Right atrium auricular region (tissue), 2 donors: ENCODE data around the gene UBAP1L. TPM values are rescaled to one million over a fixed set of nuclear protein-coding genes. Genes with fewer than 3 reads are reported as not detected.

ENCODE experiments used
- DNase-seq: peaks from one replicate; pipeline ENCODE4 v3.0.0-alpha.2; 2019; ENCODE audit warnings: low spot score
- H3K27ac ChIP-seq, 2 donors: fragments of 200-600 bp; sonication (generic); 1 replicate in 1 of 2; 2 replicates in 1 of 2; pipeline ENCODE4 v1.5.1; 2016 to 2019
- H3K27me3 ChIP-seq, 2 donors: fragments of 200-600 bp; sonication (generic); one replicate each; pipeline versions ENCODE4 v1.5.1 to v1.6.0; 2017 to 2019
- H3K36me3 ChIP-seq: fragments of 200-600 bp; sonication (generic); one replicate; pipeline ENCODE4 v1.5.1; 2016
- H3K4me1 ChIP-seq, 2 donors: fragments of 200-600 bp; sonication (generic); one replicate each; pipeline versions ENCODE4 v1.5.1 to v1.6.0; 2017 to 2019
- H3K4me3 ChIP-seq, 2 donors: fragments of 200-600 bp; sonication (generic); 1 replicate in 1 of 2; 2 replicates in 1 of 2; pipeline ENCODE4 v1.5.1; 2017 to 2019; ENCODE audit warnings: mild to moderate bottlenecking in 1 of 2, moderate library complexity in 1 of 2
- H3K9me3 ChIP-seq, 2 donors: fragments of 200-600 bp; sonication (generic); one replicate each; pipeline ENCODE4 v1.5.1; 2019
- total RNA-seq, 2 donors: library from RNA; depleted of rRNA; stranded (reverse); fragments of >200 nt; gene quantifications; one replicate each; pipeline ENCODE4 v1.1.0, GENCODE V29; 2016
- TF ChIP-seq, protein P1 (sequence below), 2 donors: fragments of 200-600 bp; sonication (generic); IDR thresholded peaks; one replicate each; pipeline ENCODE4 v1.5.1; 2019; ENCODE audit warnings: antibody characterized with exemption in 2 of 2

The UBAP1L gene
- total RNA-seq, 2 donors from 2014 or later: 0.48 to 1.1 TPM

DNA sequence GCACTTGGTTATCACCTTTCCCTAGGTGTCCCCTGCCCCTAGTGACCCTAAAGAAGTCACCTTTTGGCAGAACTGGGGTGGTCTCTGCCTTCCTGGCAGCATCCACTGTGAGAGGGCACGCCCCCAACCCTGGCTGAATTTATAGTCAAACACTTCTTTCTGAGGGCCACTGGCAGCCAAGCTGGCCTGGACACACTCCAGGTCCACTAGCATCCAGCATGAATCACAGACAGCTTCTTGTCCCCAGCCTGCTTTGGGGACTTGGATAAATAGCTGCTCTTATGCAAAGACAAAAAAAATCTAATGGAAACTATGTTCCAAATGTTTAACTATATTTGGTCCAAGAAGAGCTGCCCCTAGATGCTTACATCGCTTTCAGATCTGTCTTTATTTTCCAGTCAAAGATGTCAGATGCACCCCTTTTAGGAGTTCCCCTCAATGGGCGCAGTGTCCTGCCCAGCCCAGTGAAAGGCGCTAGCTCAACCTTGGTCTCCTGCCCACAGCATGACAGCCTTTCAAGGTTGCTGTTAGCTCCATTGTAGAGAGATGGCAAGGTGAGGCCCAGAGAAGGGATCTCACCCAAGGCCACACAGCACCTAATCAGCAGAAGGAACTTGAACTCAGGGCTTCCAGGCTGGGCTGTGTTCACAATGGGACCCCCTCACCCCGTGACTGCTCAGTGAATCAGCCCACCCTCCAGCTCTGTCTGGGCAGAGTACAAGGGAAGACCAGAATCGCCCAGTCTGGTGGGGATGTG, 54.2 kb downstream of the UBAP1L start:
- peak; percentile 79 for DNase-seq
- peaks cover 60% of the 10 kb centered on the region for H3K36me3 ChIP-seq

DNA sequence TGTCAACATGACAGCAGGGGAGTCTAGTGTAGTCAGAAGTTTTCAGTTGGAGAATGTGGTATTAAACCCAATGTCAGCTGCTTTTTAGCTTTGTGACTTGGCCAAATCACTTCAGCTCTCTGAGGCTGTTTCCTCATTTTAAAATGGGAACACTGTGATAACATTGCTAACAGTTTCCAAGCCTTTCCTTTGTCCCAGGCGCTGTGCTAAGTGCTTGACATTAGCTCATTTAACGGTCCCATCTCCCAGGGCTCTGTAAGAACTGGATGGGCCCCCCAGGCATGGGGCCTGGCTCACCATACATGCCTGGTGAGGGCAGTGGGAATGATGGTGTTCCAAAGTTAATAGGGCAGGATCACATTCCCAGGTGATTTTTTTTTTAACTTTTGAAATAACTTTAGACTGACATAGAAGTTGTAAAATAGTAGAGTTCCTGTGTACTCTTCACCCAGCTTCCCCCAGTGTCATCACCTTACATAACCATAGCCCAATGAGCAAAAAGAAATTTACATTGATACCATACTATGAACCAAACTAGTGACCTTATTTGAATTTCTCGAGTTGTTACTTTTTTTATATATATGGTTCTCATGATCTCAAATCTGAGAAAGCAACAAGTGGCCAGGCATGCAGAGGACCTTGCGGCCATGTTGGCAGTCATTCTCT, 54.9 kb downstream of the UBAP1L start:
- Histone ChIP-seq H3K4me1 (peaks cover 4 to 73% of the 10 kb centered on the region in 2 donors), H3K36me3 (peaks cover 62% of the 10 kb centered on the region), H3K4me3 (no peak overlapping the region), H3K27me3 (no peaks in the 10 kb centered on the region), H3K9me3 (no peaks in the 10 kb centered on the region), H3K27ac (peak overlapping the region; percentile 75 to 98)
- DNase-seq: no peak
- TF ChIP-seq, protein P1, sequence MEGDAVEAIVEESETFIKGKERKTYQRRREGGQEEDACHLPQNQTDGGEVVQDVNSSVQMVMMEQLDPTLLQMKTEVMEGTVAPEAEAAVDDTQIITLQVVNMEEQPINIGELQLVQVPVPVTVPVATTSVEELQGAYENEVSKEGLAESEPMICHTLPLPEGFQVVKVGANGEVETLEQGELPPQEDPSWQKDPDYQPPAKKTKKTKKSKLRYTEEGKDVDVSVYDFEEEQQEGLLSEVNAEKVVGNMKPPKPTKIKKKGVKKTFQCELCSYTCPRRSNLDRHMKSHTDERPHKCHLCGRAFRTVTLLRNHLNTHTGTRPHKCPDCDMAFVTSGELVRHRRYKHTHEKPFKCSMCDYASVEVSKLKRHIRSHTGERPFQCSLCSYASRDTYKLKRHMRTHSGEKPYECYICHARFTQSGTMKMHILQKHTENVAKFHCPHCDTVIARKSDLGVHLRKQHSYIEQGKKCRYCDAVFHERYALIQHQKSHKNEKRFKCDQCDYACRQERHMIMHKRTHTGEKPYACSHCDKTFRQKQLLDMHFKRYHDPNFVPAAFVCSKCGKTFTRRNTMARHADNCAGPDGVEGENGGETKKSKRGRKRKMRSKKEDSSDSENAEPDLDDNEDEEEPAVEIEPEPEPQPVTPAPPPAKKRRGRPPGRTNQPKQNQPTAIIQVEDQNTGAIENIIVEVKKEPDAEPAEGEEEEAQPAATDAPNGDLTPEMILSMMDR (IDR thresholded peaks at IDR 0.05): no peak

More for the DNA sequence above, 54.2 kb downstream of the UBAP1L start:
- Histone ChIP-seq H3K4me3 (no peak overlapping the region), H3K4me1 (peaks cover 4 to 71% of the 10 kb centered on the region in 2 donors), H3K27me3 (no peaks in the 10 kb centered on the region), H3K9me3 (no peaks in the 10 kb centered on the region), H3K27ac (peak overlapping the region; percentile 75 to 98)
- TF ChIP-seq, protein P1 (IDR thresholded peaks at IDR 0.05): no peak

DNA sequence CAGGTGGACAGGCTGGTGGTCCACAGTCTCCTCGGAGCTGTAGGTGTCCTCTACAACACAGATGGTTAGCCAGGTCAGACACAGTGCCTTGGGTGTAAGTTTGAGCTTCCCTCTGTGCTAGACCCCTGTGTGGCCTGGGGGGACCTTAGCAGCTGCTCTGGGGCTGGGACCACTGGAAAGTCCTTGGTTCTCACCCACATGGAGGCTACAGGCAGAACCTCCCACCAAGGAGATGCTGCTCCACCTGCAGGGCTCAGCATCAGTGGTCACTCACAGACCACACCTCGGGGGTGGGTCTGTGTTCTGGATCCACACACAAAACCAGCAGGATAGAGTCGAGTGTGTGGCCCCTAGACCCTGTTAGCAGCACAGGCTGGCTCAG, 55.6 kb downstream of the UBAP1L start:
- Histone ChIP-seq H3K27me3 (no peaks in the 10 kb centered on the region), H3K36me3 (peaks cover 64% of the 10 kb centered on the region), H3K4me1 (peaks cover 4 to 74% of the 10 kb centered on the region in 2 donors), H3K9me3 (no peaks in the 10 kb centered on the region), H3K27ac (peak overlapping the region; percentile 75 to 98), H3K4me3 (no peak overlapping the region)
- TF ChIP-seq, protein P1 (IDR thresholded peaks at IDR 0.05): no peak
- DNase-seq: no peak

DNA sequence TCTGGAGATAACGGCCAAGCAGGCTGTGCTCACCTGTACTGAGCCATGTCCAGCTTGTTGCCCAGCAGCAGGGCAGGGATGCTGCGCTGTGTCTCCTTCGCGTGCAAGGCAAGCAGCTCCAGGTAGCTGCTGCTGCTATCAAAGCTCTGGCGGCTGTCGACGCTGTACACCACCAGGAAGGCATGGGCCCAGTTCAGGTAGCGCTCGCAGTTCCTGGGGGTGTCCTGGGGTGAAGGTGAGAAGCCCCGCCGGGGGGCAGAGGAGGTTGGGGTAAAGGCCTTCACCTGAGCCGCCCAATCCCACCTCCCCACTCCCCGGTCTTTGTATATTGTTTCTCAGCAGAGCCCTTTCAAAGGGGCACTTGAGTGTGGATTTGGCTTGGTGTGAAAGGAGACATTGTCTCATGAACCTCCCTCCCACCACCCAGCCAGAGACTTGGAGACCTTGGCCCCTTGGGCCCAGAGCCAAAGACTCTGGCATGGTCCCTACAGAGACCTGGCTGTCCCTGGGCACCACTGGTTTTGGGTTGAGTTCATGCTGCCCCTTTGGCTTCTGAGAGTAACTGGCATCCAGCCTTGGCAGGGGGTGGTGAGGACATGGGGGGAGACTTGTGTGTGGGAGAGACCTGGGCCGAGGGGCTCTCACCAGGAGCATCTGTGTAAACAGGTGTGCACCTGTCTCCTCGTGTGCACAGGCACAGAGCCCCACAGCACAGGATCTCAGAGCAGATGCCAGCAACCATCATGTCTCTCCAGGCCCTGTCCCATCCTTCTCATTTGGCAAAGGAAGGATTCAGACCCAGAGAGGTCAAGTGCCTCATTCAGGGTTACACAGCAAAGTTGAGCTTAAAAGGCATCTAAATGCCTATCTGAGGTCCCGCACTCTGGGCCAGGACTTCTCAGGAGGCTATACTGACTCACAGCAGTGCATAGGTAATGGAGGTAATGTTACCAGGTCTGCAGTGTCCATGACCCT, 56.3 kb downstream of the UBAP1L start:
- H3K4me1 ChIP-seq: peaks cover 4 to 72% of the 10 kb centered on the region in 2 donors
- DNase-seq: no peak
- TF ChIP-seq, protein P1 (IDR thresholded peaks at IDR 0.05): no peak
- H3K27ac ChIP-seq: peak overlapping the region; percentile 75 to 98
- peaks cover 64% of the 10 kb centered on the region for H3K36me3 ChIP-seq
- no peaks in the 10 kb centered on the region for H3K27me3 ChIP-seq
- H3K4me3 ChIP-seq: no peak overlapping the region
- no peaks in the 10 kb centered on the region for H3K9me3 ChIP-seq

DNA sequence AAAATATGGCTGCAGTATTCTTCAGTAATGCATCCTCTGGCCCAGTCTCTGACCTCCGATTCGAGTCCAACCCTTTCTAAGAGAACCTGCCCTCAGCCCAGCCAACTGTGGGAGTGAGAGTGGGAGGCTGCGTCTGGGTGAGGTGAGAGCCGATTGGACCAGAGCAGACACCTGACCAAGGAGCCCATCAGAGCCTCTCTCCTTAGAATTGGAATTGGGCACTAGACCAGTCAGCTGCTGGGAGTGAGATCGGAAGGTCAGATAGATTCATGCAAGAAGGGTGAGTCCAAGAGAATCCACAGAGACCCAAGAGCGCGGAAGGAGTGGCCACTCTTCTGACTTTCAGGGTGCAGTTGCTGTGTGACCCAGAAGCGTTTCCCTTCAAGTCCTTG, 57.5 kb downstream of the UBAP1L start:
- no peaks in the 10 kb centered on the region for H3K27me3 ChIP-seq
- TF ChIP-seq, protein P1 (IDR thresholded peaks at IDR 0.05): no peak
- H3K27ac ChIP-seq: peak overlapping the region in 1 of 2 donors; percentile 98
- H3K9me3 ChIP-seq: no peaks in the 10 kb centered on the region
- H3K36me3 ChIP-seq: peaks cover 72% of the 10 kb centered on the region
- H3K4me3 ChIP-seq: no peak overlapping the region
- peaks cover 4 to 63% of the 10 kb centered on the region in 2 donors for H3K4me1 ChIP-seq
- no peak for DNase-seq
